ENCODE data around the gene IQSEC2.

Gene IQSEC2

GRCh38 chrX:53281321-53281822 lies at the start of gene IQSEC2:
IQSEC2 (minus strand) TSS chrX:53281584.
- DNase-seq, result no peak

- DNase-seq, result no peak
These were observed 48.9 kb upstream of the IQSEC2 start for GRCh38 chrX:53330331-53330730.

- no peak for DNase-seq
These were observed 43.4 kb upstream of the IQSEC2 start for GRCh38 chrX:53324803-53325202.

- DNase-seq, result no peak
These were observed 42.7 kb upstream of the IQSEC2 start for GRCh38 chrX:53324085-53324484.

- DNase-seq, result no peak
These were observed 41.8 kb upstream of the IQSEC2 start for GRCh38 chrX:53323196-53323595.

GRCh38 chrX:53321943-53322497 lies 40.6 kb upstream of the IQSEC2 start:
- no peak for DNase-seq

- DNase-seq, result no peak
These were observed 40.0 kb upstream of the IQSEC2 start for GRCh38 chrX:53321230-53321942.

- DNase-seq, result no peak
These were observed 39.3 kb upstream of the IQSEC2 start for GRCh38 chrX:53320543-53321229.

- no peak for DNase-seq
These were observed 38.5 kb upstream of the IQSEC2 start for GRCh38 chrX:53319614-53320542.

GRCh38 chrX:53318766-53319353 lies 37.5 kb upstream of the IQSEC2 start:
- DNase-seq, result no peak

- DNase-seq, result no peak
These were observed 36.1 kb upstream of the IQSEC2 start for GRCh38 chrX:53317365-53318069.

- no peak for DNase-seq
These were observed 35.5 kb upstream of the IQSEC2 start for GRCh38 chrX:53316860-53317237.

GRCh38 chrX:53316111-53316859 lies 34.9 kb upstream of the IQSEC2 start:
- no peak for DNase-seq

GRCh38 chrX:53313728-53314105 lies 32.3 kb upstream of the IQSEC2 start:
- DNase-seq, result no peak

- DNase-seq, result no peak
These were observed 31.8 kb upstream of the IQSEC2 start for GRCh38 chrX:53312946-53313727.

GRCh38 chrX:53309837-53310236 lies 28.5 kb upstream of the IQSEC2 start:
- no peak for DNase-seq

GRCh38 chrX:53308836-53309235 lies 27.5 kb upstream of the IQSEC2 start:
- no peak for DNase-seq

- no peak for DNase-seq
These were observed 24.9 kb upstream of the IQSEC2 start for GRCh38 chrX:53305996-53306937.

Data from NCI-H524 treated with DMSO at 0.1 percent for 48 hours (cell line).